ENCODE measurements around the gene ACTN4.

ACTN4 gene

GRCh38 chr19:38737281-38737865 lies 89.9 kb downstream of the ACTN4 start:
- Histone ChIP-seq H3K27me3 (ENCODE audit: insufficient read depth, low read length, poor library complexity, severe bottlenecking) (no peaks in the 10 kb centered on the region), H3K79me2 (ENCODE audit: insufficient read depth, low read length) (no peaks in the 10 kb centered on the region), H3K4me1 (ENCODE audit: insufficient read depth, low read length, poor library complexity, severe bottlenecking) (peaks cover 24% of the 10 kb centered on the region), H3K4me2 (ENCODE audit: low read depth, low read length, poor library complexity, severe bottlenecking) (no peak overlapping the region), H4K20me1 (ENCODE audit: insufficient read depth, low read length, poor library complexity, severe bottlenecking) (no peaks in the 10 kb centered on the region), H3K9me3 (ENCODE audit: insufficient read depth, low read depth, low read length) (no peaks in the 10 kb centered on the region), H2AFZ (ENCODE audit: low read length) (no peak overlapping the region), H3K4me3 (ENCODE audit: low read length, poor library complexity, severe bottlenecking) (no peak overlapping the region), H3K9me2 (replicated peaks; ENCODE audit: low read depth, low read length) (no peaks in the 10 kb centered on the region), H3K9ac (ENCODE audit: low read depth, low read length, poor library complexity, severe bottlenecking) (no peak overlapping the region), H3F3A (ENCODE audit: low read depth) (no peaks in the 10 kb centered on the region), H3K36me3 (ENCODE audit: insufficient read depth, low read length) (no peaks in the 10 kb centered on the region)
- TF ChIP-seq CTCF (conservative IDR thresholded peaks at IDR 0.05; ENCODE audit: low read length) = no peak
- TF ChIP-seq EZH2phosphoT487 (IDR thresholded peaks at IDR 0.05; ENCODE audit: borderline replicate concordance) = no peak

- Histone ChIP-seq H3K9me2 (replicated peaks; ENCODE audit: low read depth, low read length) (no peaks in the 10 kb centered on the region), H3K79me2 (ENCODE audit: insufficient read depth, low read length) (no peaks in the 10 kb centered on the region), H3K9ac (ENCODE audit: low read depth, low read length, poor library complexity, severe bottlenecking) (no peak overlapping the region), H3K9me3 (ENCODE audit: insufficient read depth, low read depth, low read length) (no peaks in the 10 kb centered on the region), H3K4me1 (ENCODE audit: insufficient read depth, low read length, poor library complexity, severe bottlenecking) (peaks cover 22% of the 10 kb centered on the region), H3K36me3 (ENCODE audit: insufficient read depth, low read length) (no peaks in the 10 kb centered on the region), H3K27me3 (ENCODE audit: insufficient read depth, low read length, poor library complexity, severe bottlenecking) (no peaks in the 10 kb centered on the region), H2AFZ (ENCODE audit: low read length) (no peak overlapping the region), H3F3A (ENCODE audit: low read depth) (no peaks in the 10 kb centered on the region), H4K20me1 (ENCODE audit: insufficient read depth, low read length, poor library complexity, severe bottlenecking) (no peaks in the 10 kb centered on the region), H3K4me3 (ENCODE audit: low read length, poor library complexity, severe bottlenecking) (no peak overlapping the region), H3K4me2 (ENCODE audit: low read depth, low read length, poor library complexity, severe bottlenecking) (no peak overlapping the region)
- no peak for TF ChIP-seq CTCF (conservative IDR thresholded peaks at IDR 0.05; ENCODE audit: low read length)
- no peak for TF ChIP-seq EZH2phosphoT487 (IDR thresholded peaks at IDR 0.05; ENCODE audit: borderline replicate concordance)
Observed at GRCh38 chr19:38737921-38738737, 90.7 kb downstream of the ACTN4 start.

GRCh38 chr19:38739440-38740256 lies 92.2 kb downstream of the ACTN4 start:
- Histone ChIP-seq H3K4me2 (ENCODE audit: low read depth, low read length, poor library complexity, severe bottlenecking) (no peak overlapping the region), H2AFZ (ENCODE audit: low read length) (no peak overlapping the region), H4K20me1 (ENCODE audit: insufficient read depth, low read length, poor library complexity, severe bottlenecking) (no peaks in the 10 kb centered on the region), H3F3A (ENCODE audit: low read depth) (no peaks in the 10 kb centered on the region), H3K9ac (ENCODE audit: low read depth, low read length, poor library complexity, severe bottlenecking) (no peak overlapping the region), H3K79me2 (ENCODE audit: insufficient read depth, low read length) (no peaks in the 10 kb centered on the region), H3K9me3 (ENCODE audit: insufficient read depth, low read depth, low read length) (no peaks in the 10 kb centered on the region), H3K4me3 (ENCODE audit: low read length, poor library complexity, severe bottlenecking) (no peak overlapping the region), H3K27me3 (ENCODE audit: insufficient read depth, low read length, poor library complexity, severe bottlenecking) (no peaks in the 10 kb centered on the region), H3K36me3 (ENCODE audit: insufficient read depth, low read length) (no peaks in the 10 kb centered on the region), H3K9me2 (replicated peaks; ENCODE audit: low read depth, low read length) (no peaks in the 10 kb centered on the region), H3K4me1 (ENCODE audit: insufficient read depth, low read length, poor library complexity, severe bottlenecking) (peaks cover 7% of the 10 kb centered on the region)
- TF ChIP-seq CTCF (conservative IDR thresholded peaks at IDR 0.05; ENCODE audit: low read length) (no peak), EZH2phosphoT487 (IDR thresholded peaks at IDR 0.05; ENCODE audit: borderline replicate concordance) (no peak)
